Activated CD8-positive, alpha-beta memory T cell treated with anti-CD3 and anti-CD28 coated beads, Interleukin-2, amount 50 U/mL, for 48 hours (primary cell): Measurements from ENCODE around the gene KANK4.

ENCODE experiments used
- DNase-seq: peaks from one replicate; pipeline ENCODE4 v3.0.0-alpha.2; 2020

The KANK4 gene

GRCh38 chr1:62318756-62319544, at the start of gene KANK4:
Gene KANK4, minus strand, starts transcription at chr1:62319434. Its CDS starts 37,870 bp downstream, at chr1:62281564.
- DNase-seq: no peak

- DNase-seq: no peak
Measured at GRCh38 chr1:62368989-62369388, 49.8 kb upstream of the KANK4 start.

- DNase-seq: no peak
Measured at GRCh38 chr1:62367005-62367557, 47.8 kb upstream of the KANK4 start.

- DNase-seq: no peak
Measured at GRCh38 chr1:62364721-62365120, 45.5 kb upstream of the KANK4 start.

- DNase-seq: no peak
Measured at GRCh38 chr1:62362926-62363325, 43.7 kb upstream of the KANK4 start.

GRCh38 chr1:62362061-62362917, 43.1 kb upstream of the KANK4 start:
- no peak for DNase-seq

DNA sequence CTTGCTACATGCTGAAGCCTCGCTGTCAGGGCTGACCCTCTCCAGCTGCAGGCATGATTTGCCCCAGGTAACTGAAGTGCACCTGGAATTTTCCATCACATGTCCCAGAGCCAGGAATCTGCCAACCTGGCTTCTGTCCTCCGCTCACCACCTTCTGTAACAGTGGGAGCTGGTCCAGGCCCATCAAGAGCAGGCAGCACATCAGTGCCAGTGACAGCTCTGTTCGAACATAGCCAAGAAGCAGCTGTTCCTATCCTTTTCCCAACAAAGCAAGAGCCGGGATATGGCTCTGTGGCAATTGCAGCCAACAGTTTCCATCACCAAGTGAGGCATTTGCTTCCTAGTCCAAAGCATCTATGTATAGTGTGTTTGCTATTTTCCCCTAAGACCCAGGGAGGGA, 42.2 kb upstream of the KANK4 start:
- DNase-seq: no peak

DNA sequence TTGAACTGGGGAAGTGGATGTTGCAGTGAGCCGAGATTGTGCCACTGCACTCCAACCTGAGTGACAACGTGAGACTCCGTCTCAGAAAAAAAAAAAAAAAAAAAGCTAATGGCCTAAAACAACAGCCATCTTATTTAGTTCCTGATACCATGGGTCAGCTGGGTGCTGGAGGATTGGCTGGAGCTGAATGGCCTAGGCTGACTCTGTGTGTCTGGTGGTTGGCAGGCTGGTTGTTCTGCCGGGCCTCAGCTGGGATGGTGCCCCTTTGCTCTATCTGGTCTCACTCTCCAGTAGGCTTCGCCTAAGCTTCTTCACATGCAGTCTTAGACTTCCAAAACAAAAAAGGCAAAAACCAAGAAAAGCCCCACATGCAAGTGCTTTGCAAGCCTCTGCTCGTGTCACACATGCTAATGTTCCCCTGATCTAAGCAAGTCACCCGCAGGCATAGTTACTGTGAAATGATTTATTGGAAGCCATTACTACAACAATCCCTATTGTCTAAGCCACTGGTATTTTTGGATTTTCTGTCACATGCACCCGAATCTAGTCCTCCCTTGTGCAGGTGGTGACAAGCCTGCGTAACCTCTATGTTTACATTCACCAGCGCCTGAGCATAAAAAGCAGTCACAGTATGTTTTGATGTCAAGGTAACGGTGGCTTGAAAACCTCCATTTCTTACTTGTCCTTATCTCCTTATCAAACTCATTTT, 39.6 kb upstream of the KANK4 start:
- DNase-seq: no peak

GRCh38 chr1:62357916-62358315, 38.7 kb upstream of the KANK4 start:
- no peak for DNase-seq

GRCh38 chr1:62356257-62356835, 37.1 kb upstream of the KANK4 start:
- no peak for DNase-seq

DNA sequence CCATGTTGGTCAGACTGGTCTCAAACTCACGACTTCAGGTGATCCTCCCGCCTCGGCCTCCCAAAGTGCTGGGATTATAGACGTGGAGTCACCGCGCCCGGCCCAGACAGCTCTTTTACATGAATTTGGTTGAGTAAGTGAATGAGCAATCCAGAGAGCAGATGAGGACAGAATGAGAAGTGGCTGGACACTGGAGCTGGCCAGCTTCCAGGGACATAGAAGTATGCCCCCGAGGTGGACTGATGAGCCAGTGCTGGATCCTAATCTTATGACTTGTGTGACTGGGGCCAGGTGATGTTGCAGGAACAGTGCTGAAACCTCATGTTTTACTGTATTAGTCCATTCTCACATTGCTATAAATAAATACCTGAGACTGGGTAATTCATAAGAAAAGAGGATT, 35.9 kb upstream of the KANK4 start:
- DNase-seq: no peak

GRCh38 chr1:62353853-62354252, 34.6 kb upstream of the KANK4 start:
- DNase-seq: no peak

DNA sequence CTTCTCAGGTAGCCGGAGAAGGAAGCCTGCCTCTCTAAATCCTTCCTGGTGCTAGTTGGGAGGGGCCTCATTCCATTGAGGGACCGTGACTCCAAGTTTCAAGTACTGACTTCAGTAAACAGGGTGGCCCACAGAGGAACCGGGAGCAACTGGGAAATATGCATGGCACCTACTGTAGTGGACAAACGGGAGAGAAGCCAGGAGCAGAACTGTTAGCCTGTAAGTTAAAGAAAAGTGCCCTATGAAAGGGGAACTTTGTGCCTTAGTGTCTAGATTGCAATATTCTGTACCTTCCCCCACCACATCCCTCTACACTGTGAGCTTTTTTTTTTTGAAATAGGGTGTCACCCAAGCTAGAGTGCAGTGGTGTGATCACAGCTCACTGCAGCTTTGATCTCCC, 33.2 kb upstream of the KANK4 start:
- no peak for DNase-seq

DNA sequence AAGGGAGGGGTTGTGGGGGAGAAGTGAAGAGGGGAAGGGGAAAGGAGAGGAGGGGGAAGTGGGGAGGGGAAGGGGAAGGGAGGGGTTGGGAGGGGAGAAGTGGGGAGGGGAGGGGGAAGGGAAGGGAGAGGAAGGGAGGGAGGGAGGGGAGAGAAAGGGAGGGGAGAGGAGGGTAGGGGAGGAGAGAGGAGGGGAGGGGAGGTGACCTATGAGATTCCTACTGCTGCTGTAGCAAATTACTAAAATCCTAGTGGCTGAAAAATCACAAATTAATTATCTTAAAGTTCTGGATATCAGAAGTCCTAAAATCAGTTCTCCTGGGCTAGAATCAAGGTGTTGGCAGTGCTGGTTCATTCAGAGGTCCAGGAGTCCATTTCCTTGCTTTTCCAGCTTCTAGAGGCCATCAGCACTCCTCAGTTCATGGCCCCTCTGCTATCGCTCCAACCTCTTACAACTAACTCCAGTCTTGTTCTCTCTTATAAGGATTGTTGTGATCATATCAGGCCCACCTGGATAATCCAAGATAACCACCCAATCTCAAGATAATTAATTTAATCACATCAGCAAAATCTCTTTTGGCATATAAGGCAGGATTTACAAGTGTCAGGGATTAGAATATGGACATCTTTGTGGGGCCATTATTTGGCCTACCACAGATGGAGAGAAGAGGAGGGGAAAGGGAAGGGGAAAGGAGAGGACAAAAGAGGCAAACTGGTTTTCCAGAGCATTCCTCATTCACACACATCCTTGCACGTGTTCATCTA, 30.4 kb upstream of the KANK4 start:
- no peak for DNase-seq

DNA sequence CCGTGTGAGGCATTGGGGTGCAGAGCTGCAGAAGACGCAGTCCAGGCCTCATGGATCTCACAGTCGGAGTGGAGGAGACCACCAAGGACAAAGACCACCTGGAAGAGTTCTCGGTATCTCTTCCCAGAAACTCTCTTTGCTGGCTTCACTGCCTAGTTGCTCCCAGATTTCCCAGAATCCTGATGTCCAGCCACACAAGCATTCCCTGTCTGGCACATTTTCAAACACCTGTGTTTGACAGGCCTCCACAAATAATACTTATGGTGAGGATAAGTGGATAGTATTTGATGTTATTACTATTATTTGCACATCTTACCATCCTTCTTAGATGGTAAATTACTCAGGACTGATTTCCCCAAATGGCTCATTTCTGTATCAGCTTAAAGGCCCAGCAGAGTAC, 27.7 kb upstream of the KANK4 start:
- DNase-seq: no peak

DNA sequence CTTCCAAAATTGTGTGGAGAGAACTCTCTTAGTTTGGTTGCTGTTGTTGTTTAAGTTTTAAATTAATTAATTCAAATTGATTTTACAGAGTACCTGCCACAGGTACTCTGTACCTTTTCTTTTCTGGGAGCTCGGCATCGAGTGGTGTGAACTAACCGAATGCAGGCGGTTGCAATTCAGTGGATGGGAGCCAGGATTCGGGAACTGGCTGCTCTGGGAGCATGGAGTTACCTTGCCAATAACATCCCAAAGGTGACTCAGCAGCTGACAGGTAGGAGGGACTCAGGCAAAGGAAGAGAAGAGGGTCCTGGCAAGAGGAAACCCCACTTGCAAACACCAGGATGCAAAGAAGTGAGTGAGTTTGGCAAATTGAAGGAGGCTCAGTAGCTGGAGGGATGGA, 24.7 kb upstream of the KANK4 start:
- no peak for DNase-seq

DNA sequence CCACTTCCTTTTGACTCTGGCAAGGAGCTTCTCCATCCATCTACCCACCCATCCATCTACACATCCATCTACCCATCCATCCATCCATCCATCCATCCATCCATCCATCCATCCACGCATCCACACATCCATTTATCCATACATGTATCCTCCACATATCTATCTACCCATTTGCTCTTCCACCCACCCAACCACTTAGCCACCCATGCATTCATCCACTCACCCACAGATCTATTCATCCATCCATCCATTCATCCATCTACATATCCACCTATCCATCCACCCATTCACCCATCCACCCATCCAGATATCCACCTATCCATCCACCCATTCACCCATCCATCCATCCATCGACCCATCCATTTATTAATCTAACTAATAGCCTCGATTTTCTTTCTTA, 23.0 kb upstream of the KANK4 start:
- DNase-seq: no peak

DNA sequence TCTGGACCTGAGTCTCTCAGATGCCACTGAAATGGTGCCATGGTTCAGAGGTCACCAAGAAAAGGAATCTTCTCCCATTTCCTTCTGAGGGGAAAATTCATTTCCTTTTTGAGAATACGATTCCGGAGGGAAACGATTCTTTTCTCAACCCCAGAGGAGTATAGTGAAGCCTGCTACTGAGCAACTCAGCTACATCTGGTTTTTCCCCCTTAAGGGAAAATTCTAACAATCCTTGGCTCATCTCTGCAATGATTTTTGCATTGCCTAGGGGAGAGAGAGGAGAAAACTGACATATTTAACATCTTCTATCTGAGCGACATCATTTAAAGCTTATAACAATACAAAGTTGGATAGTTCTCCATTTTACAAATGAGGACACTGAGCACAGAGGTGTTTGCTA, 22.4 kb upstream of the KANK4 start:
- no peak for DNase-seq

- no peak for DNase-seq
Measured at GRCh38 chr1:62341089-62341488, 21.9 kb upstream of the KANK4 start.

DNA sequence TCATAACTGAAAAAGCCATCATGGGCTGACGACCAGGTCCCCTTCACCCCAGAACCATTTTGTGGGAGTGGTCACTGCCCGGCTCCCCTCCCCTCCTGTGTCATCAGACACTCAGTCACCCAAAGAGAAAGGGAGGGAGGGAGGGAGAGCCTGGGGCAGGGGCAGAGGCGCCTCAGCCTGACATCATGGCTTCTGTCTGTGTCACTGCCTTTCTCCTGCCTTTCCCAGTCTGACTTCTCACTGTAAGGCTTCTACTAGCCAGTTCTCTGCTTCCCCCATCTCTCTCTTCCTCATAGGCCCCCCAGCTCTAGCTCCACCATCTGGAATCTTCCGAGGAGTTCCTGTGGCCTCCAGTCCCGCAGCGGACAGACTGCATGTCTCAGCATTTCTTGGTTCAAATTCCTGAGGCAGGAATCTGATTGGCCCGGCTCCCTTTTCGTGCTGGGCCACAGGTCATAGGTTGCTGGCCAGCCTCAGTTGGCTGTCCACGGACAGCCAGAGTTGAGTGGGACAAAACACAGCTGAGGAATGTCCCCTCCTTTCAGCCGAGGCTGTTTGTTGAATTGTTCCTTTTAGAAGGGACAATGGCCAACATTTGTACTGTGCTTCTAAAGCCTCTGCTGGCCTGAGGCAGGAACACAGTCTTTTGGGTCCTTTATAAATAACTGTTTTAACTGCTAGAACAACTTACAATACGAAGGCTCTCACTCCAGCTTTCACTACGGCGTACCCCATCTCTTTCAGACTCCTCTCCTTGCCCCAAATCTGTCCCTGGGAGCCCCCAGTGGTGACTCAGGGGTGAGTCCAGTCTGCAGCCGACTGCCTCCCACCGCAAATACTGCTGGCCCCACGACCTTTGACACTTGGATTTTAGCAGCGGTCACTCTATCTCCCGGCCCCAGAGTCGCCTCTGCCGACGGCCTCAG, 18.7 kb upstream of the KANK4 start:
- no peak for DNase-seq
